Ovary (tissue), 3 donors: ENCODE results near the gene EXD3.

ENCODE experiments used
- CTCF ChIP-seq, 3 donors: fragments of 450-650 bp in 2 of 3; fragments of 200-600 bp in 1 of 3; IDR thresholded peaks; one replicate each; pipeline versions ENCODE4 v1.5.1 to v1.8.0; 2016 to 2022; ENCODE audit warnings: antibody characterized with exemption in 3 of 3, mild to moderate bottlenecking in 1 of 3
- POLR2A ChIP-seq: fragments of 450-650 bp; IDR thresholded peaks from one replicate; pipeline ENCODE4 v1.6.1; 2017; ENCODE audit warnings: antibody characterized with exemption, mild to moderate bottlenecking, moderate library complexity
- donor health status: DM: no; HTN: no; CAD: no.

GRCh38 chr9:137298401-137299202 lies 124.4 kb downstream of the EXD3 start:
- TF ChIP-seq CTCF (IDR thresholded peaks at IDR 0.05) (no peak), POLR2A (no peak)
